DND-41 (cell line): ENCODE data around the gene SLC8B1.

Experiments used
- ATAC-seq: fragments of 200-7000 bp; cut with Tn5 transposase; 3 replicates; pipeline ENCODE4 v1.9.1; 2021; ENCODE audit warnings: low read depth; ENCODE audit not compliant: insufficient read depth
- DNase-seq: peaks from one replicate; pipeline ENCODE4 v3.0.0-alpha.2; 2020
- H2AFZ ChIP-seq: 2 replicates; pipeline ENCODE4 v1.6.0; 2012; ENCODE audit warnings: low read depth, low read length
- H3K27ac ChIP-seq: 2 replicates; pipeline ENCODE4 v1.5.1; 2012; ENCODE audit warnings: low read length, inconsistent platforms
- H3K27me3 ChIP-seq: fragments of 200-600 bp; sonication (generic); 2 replicates; pipeline ENCODE4 v1.6.0; 2012; ENCODE audit warnings: low read length, mild to moderate bottlenecking, inconsistent platforms; ENCODE audit not compliant: insufficient read depth, poor library complexity
- H3K36me3 ChIP-seq: 2 replicates; pipeline ENCODE4 v1.5.1; 2012; ENCODE audit warnings: low read length, inconsistent platforms; ENCODE audit not compliant: insufficient read depth
- H3K4me1 ChIP-seq: 2 replicates; pipeline ENCODE4 v1.5.1; 2012; ENCODE audit warnings: mild to moderate bottlenecking, low read length; ENCODE audit not compliant: insufficient read depth
- H3K4me2 ChIP-seq: 2 replicates; pipeline ENCODE4 v1.6.0; 2012; ENCODE audit warnings: mild to moderate bottlenecking, moderate library complexity, low read length, inconsistent platforms; ENCODE audit not compliant: insufficient read depth
- H3K4me3 ChIP-seq, 2 experiments: fragments of 200-600 bp in 1 of 2; shearing (Covaris generic) in 1 of 2; 2 replicates each; pipeline ENCODE4 v1.5.1; 2012 to 2016; ENCODE audit warnings: inconsistent platforms in 2 of 2, low read length in 2 of 2, mild to moderate bottlenecking in 2 of 2, low read depth in 1 of 2, moderate library complexity in 1 of 2
- H3K79me2 ChIP-seq: 2 replicates; pipeline ENCODE4 v1.6.0; 2012; ENCODE audit warnings: low read length, inconsistent platforms; ENCODE audit not compliant: insufficient read depth
- H3K9ac ChIP-seq: 2 replicates; pipeline ENCODE4 v1.6.0; 2012; ENCODE audit warnings: low read depth, mild to moderate bottlenecking, inconsistent platforms, low read length, moderate library complexity
- H3K9me3 ChIP-seq: 2 replicates; pipeline ENCODE4 v1.5.1; 2012; ENCODE audit warnings: low read length, moderate library complexity, mild to moderate bottlenecking, inconsistent platforms; ENCODE audit not compliant: insufficient read depth, severe bottlenecking
- H4K20me1 ChIP-seq: 2 replicates; pipeline ENCODE4 v1.6.0; 2012; ENCODE audit warnings: low read length; ENCODE audit not compliant: insufficient read depth
- EZH2 ChIP-seq: IDR thresholded peaks from 3 replicates; pipeline ENCODE4 v1.6.1; 2012; ENCODE audit warnings: borderline replicate concordance, low read depth, mild to moderate bottlenecking, moderate library complexity, low read length, inconsistent platforms; ENCODE audit not compliant: severe bottlenecking
- TF ChIP-seq, protein P1 (sequence below): IDR thresholded peaks from 2 replicates; pipeline ENCODE4 v1.5.1; 2012; ENCODE audit warnings: borderline replicate concordance, low read length, moderate library complexity, mild to moderate bottlenecking; ENCODE audit not compliant: poor library complexity, severe bottlenecking; ENCODE audit errors: extremely low read depth

Gene SLC8B1

DNA sequence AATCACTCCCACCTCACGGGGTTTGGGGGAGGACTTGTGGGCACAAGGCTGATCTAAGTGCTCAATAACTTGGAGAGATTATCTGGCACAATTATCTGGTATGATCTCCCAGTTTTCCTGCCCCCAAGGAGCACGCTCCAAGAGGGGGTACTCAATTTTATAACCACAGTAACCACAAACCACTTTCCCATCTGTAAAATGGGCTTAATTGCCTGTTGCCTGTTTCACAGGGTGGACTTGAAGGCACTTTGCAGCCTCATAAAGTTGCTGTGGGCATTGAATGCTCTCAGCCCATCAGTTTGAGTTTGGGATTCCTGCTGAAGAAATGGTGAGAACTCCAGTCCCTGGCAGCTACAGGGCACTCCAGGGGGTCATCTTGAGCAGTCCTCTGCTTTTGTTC, 4.4 kb downstream of the SLC8B1 start:
- H4K20me1 ChIP-seq: peaks cover 14% of the 10 kb centered on the region
- no peak overlapping the region for H3K4me2 ChIP-seq
- H3K27me3 ChIP-seq: no peaks in the 10 kb centered on the region
- H3K9me3 ChIP-seq: no peaks in the 10 kb centered on the region
- ATAC-seq: no peak
- no peak overlapping the region for H3K4me3 ChIP-seq
- H3K27ac ChIP-seq: no peak overlapping the region
- DNase-seq: no peak
- TF ChIP-seq EZH2: no peak
- TF ChIP-seq, protein P1, sequence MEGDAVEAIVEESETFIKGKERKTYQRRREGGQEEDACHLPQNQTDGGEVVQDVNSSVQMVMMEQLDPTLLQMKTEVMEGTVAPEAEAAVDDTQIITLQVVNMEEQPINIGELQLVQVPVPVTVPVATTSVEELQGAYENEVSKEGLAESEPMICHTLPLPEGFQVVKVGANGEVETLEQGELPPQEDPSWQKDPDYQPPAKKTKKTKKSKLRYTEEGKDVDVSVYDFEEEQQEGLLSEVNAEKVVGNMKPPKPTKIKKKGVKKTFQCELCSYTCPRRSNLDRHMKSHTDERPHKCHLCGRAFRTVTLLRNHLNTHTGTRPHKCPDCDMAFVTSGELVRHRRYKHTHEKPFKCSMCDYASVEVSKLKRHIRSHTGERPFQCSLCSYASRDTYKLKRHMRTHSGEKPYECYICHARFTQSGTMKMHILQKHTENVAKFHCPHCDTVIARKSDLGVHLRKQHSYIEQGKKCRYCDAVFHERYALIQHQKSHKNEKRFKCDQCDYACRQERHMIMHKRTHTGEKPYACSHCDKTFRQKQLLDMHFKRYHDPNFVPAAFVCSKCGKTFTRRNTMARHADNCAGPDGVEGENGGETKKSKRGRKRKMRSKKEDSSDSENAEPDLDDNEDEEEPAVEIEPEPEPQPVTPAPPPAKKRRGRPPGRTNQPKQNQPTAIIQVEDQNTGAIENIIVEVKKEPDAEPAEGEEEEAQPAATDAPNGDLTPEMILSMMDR: no peak
- H3K4me1 ChIP-seq: peaks cover 29% of the 10 kb centered on the region
- H3K36me3 ChIP-seq: peaks cover 56% of the 10 kb centered on the region
- H3K79me2 ChIP-seq: peaks cover 17% of the 10 kb centered on the region
- H3K9ac ChIP-seq: no peak overlapping the region
- no peak overlapping the region for H2AFZ ChIP-seq

DNA sequence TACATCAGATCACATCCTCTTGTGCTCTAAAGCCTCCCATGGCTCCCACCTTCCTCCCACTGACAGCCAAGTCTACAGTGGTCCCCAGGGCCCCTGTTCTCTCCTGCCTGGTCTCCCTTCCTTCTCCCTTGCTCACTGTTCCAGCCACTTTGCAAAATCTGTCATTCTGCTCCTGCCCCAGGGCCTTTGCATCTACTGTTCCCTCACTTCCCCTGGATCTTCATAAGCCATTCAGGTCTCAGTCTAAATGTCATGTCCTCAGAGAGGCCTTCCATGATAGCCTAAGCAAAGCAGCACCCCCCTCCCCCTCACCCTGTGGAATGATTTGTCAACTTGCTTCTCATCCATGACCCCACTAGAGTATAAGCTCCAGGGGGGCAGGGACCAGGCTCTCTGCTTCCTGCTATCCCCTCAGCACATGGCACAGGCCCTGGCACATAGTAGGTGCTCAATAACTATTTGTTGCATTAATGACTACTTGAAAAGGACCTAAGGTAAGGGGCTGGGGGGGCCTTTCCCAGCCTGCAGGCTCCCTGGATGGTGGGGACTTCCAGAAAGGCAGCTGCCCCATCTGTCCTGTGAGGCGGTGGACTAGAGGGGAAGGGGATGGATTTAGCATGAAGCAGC, 5.0 kb downstream of the SLC8B1 start:
- DNase-seq (no peak), ATAC-seq (no peak)
- peaks cover 56% of the 10 kb centered on the region for H3K36me3 ChIP-seq
- TF ChIP-seq EZH2: no peak
- TF ChIP-seq, protein P1: no peak
- no peak overlapping the region for H2AFZ ChIP-seq
- peaks cover 17% of the 10 kb centered on the region for H3K79me2 ChIP-seq
- peaks cover 24% of the 10 kb centered on the region for H3K4me1 ChIP-seq
- no peak overlapping the region for H3K27ac ChIP-seq
- H3K9me3 ChIP-seq: no peaks in the 10 kb centered on the region
- H3K4me3 ChIP-seq: no peak overlapping the region
- peaks cover 14% of the 10 kb centered on the region for H4K20me1 ChIP-seq
- no peak overlapping the region for H3K4me2 ChIP-seq
- no peak overlapping the region for H3K9ac ChIP-seq
- H3K27me3 ChIP-seq: no peaks in the 10 kb centered on the region

GRCh38 chr12:113329022-113329790, 5.7 kb downstream of the SLC8B1 start:
- Histone ChIP-seq H3K9ac (no peak overlapping the region), H3K9me3 (no peaks in the 10 kb centered on the region), H2AFZ (no peak overlapping the region), H3K36me3 (peaks cover 56% of the 10 kb centered on the region), H3K27ac (no peak overlapping the region; the same call in 1 of the 2 replicates), H3K4me2 (no peak overlapping the region), H3K4me1 (peaks cover 21% of the 10 kb centered on the region), H4K20me1 (peaks cover 11% of the 10 kb centered on the region), H3K27me3 (no peaks in the 10 kb centered on the region), H3K79me2 (peaks cover 12% of the 10 kb centered on the region), H3K4me3 (no peak overlapping the region)
- ATAC-seq (no peak), DNase-seq (no peak)
- TF ChIP-seq, protein P1: no peak
- no peak for TF ChIP-seq EZH2
